ENCODE measurements around the gene CREBBP. TPM values are rescaled to one million over a fixed set of nuclear protein-coding genes. Genes with fewer than 3 reads are reported as not detected.

CREBBP gene
- total RNA-seq, 1 experiment from 2014 or later = 79.1 TPM

DNA sequence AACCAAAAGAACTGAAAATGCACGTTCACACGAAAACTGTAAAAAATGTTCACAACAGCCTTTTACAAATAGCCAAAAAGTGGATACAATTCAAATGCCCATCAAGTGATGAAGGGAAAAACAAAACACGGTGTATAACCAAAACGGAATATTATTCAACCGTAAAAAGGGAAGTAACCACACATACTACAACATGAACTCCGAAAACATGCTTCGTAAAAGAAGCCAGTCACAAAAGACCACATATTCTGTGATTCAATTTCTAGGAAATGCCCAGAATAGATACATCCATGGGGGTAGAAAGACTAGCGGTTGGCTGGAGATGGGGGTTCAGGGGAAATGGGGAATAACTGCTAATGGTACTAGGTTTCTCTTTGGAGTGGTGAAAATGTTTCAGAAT, 81.7 kb downstream of the CREBBP start:
- H2AFZ ChIP-seq (ENCODE audit: low read length) = no peak overlapping the region
- Mint-ChIP-seq H3K27ac (no peak overlapping the region), H3K4me1 (peaks cover 17 to 22% of the 10 kb centered on the region in 2 experiments), H3K36me3 (ENCODE audit: insufficient read depth in 1 of 3, low read depth in 3 of 3) (no peaks in the 10 kb centered on the region; a peak in 2 of 7 replicates), H3K9me3 (no peaks in the 10 kb centered on the region), H3K27me3 (ENCODE audit: low read depth) (no peaks in the 10 kb centered on the region), H3K4me3 (no peak overlapping the region; a peak in 1 of 5 replicates)
- no peak overlapping the region for H2BK120ac ChIP-seq (ENCODE audit: low read depth, low read length, poor library complexity, severe bottlenecking)
- no peak for DNase-seq
- no peak overlapping the region for H4K5ac ChIP-seq (ENCODE audit: insufficient read length, low read depth, low read length)
- H3K4me2 ChIP-seq (ENCODE audit: insufficient read depth, insufficient read length, low read length) = no peak overlapping the region
- H3K14ac ChIP-seq (ENCODE audit: insufficient read depth, low read length) = no peak overlapping the region
- TF ChIP-seq, protein P1, sequence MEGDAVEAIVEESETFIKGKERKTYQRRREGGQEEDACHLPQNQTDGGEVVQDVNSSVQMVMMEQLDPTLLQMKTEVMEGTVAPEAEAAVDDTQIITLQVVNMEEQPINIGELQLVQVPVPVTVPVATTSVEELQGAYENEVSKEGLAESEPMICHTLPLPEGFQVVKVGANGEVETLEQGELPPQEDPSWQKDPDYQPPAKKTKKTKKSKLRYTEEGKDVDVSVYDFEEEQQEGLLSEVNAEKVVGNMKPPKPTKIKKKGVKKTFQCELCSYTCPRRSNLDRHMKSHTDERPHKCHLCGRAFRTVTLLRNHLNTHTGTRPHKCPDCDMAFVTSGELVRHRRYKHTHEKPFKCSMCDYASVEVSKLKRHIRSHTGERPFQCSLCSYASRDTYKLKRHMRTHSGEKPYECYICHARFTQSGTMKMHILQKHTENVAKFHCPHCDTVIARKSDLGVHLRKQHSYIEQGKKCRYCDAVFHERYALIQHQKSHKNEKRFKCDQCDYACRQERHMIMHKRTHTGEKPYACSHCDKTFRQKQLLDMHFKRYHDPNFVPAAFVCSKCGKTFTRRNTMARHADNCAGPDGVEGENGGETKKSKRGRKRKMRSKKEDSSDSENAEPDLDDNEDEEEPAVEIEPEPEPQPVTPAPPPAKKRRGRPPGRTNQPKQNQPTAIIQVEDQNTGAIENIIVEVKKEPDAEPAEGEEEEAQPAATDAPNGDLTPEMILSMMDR (conservative IDR thresholded peaks at IDR 0.05) = no peak
- no peak overlapping the region for H2BK12ac ChIP-seq (ENCODE audit: insufficient read length, low read depth, low read length)
- no peaks in the 10 kb centered on the region for H3K23me2 ChIP-seq (ENCODE audit: insufficient read length, low read depth, low read length, poor library complexity, severe bottlenecking)
- no peak overlapping the region for H3K9ac ChIP-seq (ENCODE audit: extremely low read depth, insufficient read length, low read length)
- H4K91ac ChIP-seq (ENCODE audit: insufficient read length, low read depth, low read length) = no peak overlapping the region
- no peak overlapping the region for H3K18ac ChIP-seq (ENCODE audit: insufficient read length, low read depth, low read length)
- H3K4ac ChIP-seq (ENCODE audit: low read depth, low read length) = no peak overlapping the region
- WGBS (ENCODE audit: extremely low coverage, insufficient read length, low lambda C conversion rate) = no CpG with 5 or more reads among the region's 8 CpGs
- no peak overlapping the region for H2AK5ac ChIP-seq (ENCODE audit: insufficient read length, low read length)
- H2BK20ac ChIP-seq (ENCODE audit: low read depth, low read length, poor library complexity, severe bottlenecking) = no peak overlapping the region
- H3K79me2 ChIP-seq (ENCODE audit: insufficient read depth, low read length) = peaks cover 13% of the 10 kb centered on the region; the same call in 1 of the 2 replicates
- H4K8ac ChIP-seq (replicated peaks; ENCODE audit: insufficient read length, low read depth, low read length) = no peak overlapping the region
- no peak overlapping the region for H3K23ac ChIP-seq (ENCODE audit: insufficient read length, low read depth, low read length)
- H2BK15ac ChIP-seq (ENCODE audit: low read depth, low read length) = no peak overlapping the region
- no peak overlapping the region for H3K56ac ChIP-seq (ENCODE audit: insufficient read length, low read depth, low read length)
- no peaks in the 10 kb centered on the region for H3K9me3 ChIP-seq (ENCODE audit: control insufficient read depth, low read depth, low read length)
- H3K27me3 ChIP-seq (ENCODE audit: insufficient read depth, low read length) = no peaks in the 10 kb centered on the region
- no peak overlapping the region for H2BK5ac ChIP-seq (ENCODE audit: insufficient read length, low read length)
- peaks cover 14% of the 10 kb centered on the region for H3K79me1 ChIP-seq (ENCODE audit: insufficient read depth, low read depth, low read length, poor library complexity, severe bottlenecking)
- H4K20me1 ChIP-seq (ENCODE audit: control insufficient read depth, insufficient read depth, insufficient read length) = no peaks in the 10 kb centered on the region
- H3T11ph ChIP-seq (ENCODE audit: low read length) = no peak overlapping the region
- H3K4me1 ChIP-seq (ENCODE audit: insufficient read depth, low read length) = peaks cover 7% of the 10 kb centered on the region; the same call in 1 of the 2 replicates
- H3K27ac ChIP-seq (ENCODE audit: insufficient read length, low read depth, low read length) = no peak overlapping the region

All from H9 (cell line).